Stimulated activated CD4-positive, alpha-beta T cell treated with anti-CD3 and anti-CD28 coated beads, Interleukin-2, amount 100 ng/mL, for 24 hours (primary cell): Measurements from ENCODE around the gene ATG4D.

Source experiments
- DNase-seq, 2 donors: peaks; one replicate each; pipeline ENCODE4 v3.0.0-alpha.2; 2020

ATG4D gene

GRCh38 chr19:10582091-10582490 lies 38.4 kb downstream of the ATG4D start:
- DNase-seq, result no peak

DNA sequence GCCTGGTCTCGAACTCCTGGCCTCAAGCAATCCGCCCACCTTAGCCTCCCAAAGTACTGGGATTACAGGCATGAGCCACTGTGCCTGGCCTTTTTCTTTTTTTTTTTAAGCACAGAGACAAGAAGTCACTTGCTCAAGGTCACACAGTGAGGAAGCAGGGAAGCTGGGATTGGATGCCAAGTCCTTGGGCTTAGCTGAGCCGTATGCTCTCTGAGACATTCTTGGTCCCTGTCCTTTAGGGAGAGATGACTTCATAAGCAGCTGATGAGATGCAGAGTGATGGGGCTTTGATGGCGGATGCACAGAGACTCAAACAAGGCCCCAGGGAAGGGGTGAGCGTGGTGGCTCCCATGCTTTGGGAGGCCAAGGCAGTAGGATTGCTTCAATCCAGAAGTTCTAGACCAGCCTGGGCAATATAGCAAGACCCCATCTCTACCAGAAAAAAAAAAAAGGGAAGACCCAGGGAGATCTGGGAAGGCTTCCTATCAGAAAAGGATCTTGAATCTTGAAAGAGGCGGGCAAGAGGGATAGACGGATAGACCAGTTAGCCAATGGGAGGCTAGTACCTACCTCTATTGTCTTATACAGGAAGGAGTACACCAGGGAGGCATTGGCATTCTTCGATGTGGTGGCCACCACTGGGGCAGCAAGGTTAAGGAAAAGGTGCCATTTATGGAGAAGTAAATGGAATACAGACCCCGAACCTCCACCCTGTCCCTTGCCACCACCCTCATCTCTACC lies 39.5 kb downstream of the ATG4D start:
- no peak for DNase-seq

GRCh38 chr19:10586396-10586795 lies 42.7 kb downstream of the ATG4D start:
- DNase-seq, result no peak

DNA sequence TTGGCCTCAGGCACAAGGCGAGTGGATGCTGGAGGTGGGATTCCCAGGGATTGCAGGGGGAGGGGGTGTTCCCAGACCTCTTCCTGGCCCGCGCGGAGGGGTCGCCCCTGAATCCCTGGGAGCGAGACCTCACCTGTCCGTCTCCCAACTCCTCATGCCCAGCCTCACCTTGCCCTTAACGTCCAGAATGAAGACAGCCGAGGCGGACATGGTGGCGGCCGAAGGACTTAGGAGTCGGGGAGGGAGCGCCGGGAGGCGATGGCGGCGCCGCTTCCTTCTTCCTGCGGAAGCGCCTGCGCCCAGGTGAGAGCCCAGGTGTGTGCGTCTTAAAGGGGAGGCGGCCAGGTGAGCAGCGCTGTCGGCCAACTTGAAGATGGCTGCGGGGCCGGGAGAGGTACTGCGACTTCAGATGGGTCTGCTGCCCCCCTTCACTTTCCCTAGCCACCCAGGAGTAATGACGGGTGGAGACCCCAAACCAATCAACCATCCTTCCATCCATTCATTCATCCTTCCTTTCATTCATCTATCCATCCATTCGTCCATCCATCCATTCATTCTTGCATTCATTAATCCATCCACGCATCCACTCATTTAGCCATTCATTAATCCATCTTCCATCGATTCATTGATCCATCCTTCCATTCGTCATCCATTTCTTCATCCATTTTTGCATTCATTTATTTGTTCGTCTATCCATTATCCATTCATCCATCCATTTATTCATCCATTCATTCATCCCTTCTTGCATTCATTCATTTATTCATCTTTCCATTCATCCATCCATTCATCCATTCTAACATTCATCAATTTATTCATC lies 43.5 kb downstream of the ATG4D start, which contains the start of gene AP1M2:
Gene AP1M2 (minus strand): TSS at position 291 of the 817 bp plus-strand sequence. CDS start 81 bp downstream, at position 210.
- no peak for DNase-seq

GRCh38 chr19:10587839-10588150 lies 44.1 kb downstream of the ATG4D start:
- no peak for DNase-seq

DNA sequence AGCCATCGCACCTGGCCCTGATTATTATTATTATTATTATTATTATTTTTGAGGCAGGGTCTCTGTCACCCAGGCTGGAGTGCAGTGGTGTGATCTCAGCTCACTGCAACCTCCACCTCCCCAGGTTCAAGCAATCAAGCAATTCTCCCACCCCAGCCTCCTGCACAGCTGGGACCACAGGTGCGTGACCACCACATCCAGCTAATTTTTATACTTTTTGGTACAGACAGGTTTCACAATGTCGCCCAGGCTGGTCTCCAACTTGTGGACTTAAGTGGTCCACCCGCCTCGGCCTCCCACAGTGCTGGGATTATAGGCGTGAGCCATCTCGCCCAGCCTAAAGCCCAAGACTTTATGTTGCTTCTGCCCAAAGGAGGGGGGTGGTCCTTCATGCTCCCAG lies 49.4 kb downstream of the ATG4D start:
- DNase-seq, result no peak

- DNase-seq, result no peak
Measured at GRCh38 chr19:10593820-10594637, 50.3 kb downstream of the ATG4D start.

DNA sequence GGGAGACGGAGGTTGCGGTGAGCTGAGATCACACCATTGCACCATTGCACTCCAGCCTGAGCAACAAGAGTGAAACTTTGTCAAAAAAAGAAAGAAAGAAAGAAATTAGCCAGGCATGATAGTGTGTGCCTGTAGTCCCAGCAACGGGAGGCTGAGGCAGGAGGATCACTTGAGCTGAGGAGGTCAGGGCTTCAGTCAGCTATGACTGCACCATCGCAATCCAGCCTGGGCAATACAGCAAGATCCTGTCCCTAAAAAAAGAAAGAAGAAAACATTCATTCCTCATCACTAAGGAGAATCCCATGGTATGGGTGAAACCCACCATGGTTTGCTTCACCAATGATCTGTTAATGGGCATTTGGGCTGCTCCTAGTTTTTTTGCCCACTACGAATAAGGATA lies 56.4 kb downstream of the ATG4D start:
- no peak for DNase-seq

DNA sequence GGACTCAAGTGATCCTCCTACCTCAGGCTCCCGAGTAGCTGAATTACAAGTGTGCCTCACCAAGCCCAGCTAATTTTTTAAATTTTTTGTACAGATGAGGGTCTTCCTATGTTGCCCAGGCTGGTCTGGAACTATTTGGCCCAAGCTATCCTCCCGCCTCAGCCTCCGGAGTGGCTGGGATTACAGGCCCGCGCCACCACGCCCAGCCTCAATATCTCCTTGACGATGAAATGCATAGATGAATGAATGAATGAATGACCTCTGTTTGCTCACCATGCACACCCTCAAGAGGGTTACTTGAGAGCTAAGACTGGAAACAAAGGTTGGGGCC lies 58.3 kb downstream of the ATG4D start:
- no peak for DNase-seq

DNA sequence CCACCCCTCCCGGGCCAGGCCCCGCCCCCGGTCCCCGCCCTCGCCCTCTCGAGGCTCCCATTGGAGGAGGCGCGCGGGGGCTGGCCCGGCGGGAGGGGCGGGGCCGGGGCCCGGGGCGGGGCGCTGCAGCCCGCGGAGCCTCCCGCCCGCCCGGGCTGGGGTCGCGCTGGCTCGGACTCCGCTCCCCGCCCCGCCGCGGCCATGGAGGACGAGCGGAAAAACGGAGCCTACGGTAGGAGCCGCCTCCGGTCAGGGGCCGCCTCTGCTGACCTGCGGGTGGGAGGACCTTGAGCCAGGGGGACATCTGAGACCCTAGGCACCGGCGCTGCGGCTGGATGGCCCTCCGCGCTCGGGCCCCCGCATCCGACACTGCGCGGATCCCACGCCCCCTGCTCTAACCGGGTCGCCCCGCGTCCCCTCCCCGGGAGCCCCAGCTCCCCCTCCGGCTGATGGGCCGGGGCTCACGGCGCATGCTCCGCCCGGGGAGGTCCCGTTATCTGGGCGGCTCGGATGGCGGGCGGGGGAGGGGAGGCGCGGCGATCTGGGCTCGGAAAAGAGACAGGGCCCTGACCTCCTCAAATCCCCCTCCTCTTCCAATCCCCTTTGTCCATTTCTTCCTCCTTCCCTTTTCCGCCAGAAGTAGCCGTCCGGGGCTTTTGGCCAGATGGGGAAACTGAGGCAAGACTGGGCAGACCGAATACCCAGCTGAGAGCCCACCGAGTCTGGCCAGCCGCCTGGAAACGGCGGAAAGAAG lies 58.8 kb downstream of the ATG4D start:
- peak; percentile 89 to 92 for DNase-seq
